GM18511 (cell line): ENCODE results near the gene LZTR1.
"Not testable (repeated sequence)": the region's sequence is repeated elsewhere in the genome, so short reads cannot be mapped to it uniquely, and the experiment has no call there.

Experiments
- ATAC-seq: cut with Tn5 transposase; IDR thresholded peaks from one replicate; pipeline ENCODE4 v1.9.1; 2021; ENCODE audit warnings: mild to moderate bottlenecking, moderate library complexity; ENCODE audit not compliant: unreplicated experiment

The LZTR1 gene

GRCh38 chr22:20965104-20965887, 16.8 kb upstream of the LZTR1 start:
- no peak for ATAC-seq

- no peak for ATAC-seq
Observed at GRCh38 chr22:20965888-20966855, 15.9 kb upstream of the LZTR1 start.

GRCh38 chr22:20966883-20967696, 15.0 kb upstream of the LZTR1 start, which contains the start of gene AIFM3:
TSS of gene AIFM3 (plus strand) at chr22:20967255. CDS start at chr22:20967945, 690 bp downstream.
- ATAC-seq: no peak

- ATAC-seq: no peak
Observed at GRCh38 chr22:20967697-20968211, 14.3 kb upstream of the LZTR1 start.

- ATAC-seq: no peak
Observed at GRCh38 chr22:20968281-20968977, 13.7 kb upstream of the LZTR1 start.

- no peak for ATAC-seq
Observed at GRCh38 chr22:20970939-20971657, 11.0 kb upstream of the LZTR1 start.

GRCh38 chr22:20972014-20972694, 9.9 kb upstream of the LZTR1 start:
- ATAC-seq: not testable (repeated sequence)

- ATAC-seq: no peak
Observed at GRCh38 chr22:20972933-20973577, 9.0 kb upstream of the LZTR1 start.

- ATAC-seq: no peak
Observed at GRCh38 chr22:20973634-20974286, 8.3 kb upstream of the LZTR1 start.

GRCh38 chr22:20974336-20974955, 7.7 kb upstream of the LZTR1 start:
- no peak for ATAC-seq

- no peak for ATAC-seq
Observed at GRCh38 chr22:20975541-20976290, 6.4 kb upstream of the LZTR1 start.

GRCh38 chr22:20976291-20976877, 5.7 kb upstream of the LZTR1 start:
- ATAC-seq: no peak

GRCh38 chr22:20977019-20977418, 5.1 kb upstream of the LZTR1 start:
- no peak for ATAC-seq

- no peak for ATAC-seq
Observed at GRCh38 chr22:20977516-20978170, 4.5 kb upstream of the LZTR1 start.

GRCh38 chr22:20978419-20978818, 3.7 kb upstream of the LZTR1 start:
- ATAC-seq: no peak
